ENCODE measurements around the gene ZNF471. TPM values are rescaled to one million over a fixed set of nuclear protein-coding genes. Genes with fewer than 3 reads are reported as not detected.

ZNF471 gene
- total and polyA plus RNA-seq, 10 of the 15 experiments (the other 5 are each of a cell fraction or from before 2014, with no cell fraction given), result 0.03 TPM; not detected in 9

GRCh38 chr19:56567274-56568120 lies 59.8 kb downstream of the ZNF471 start, which contains the start of gene ZNF470 (continued):
- TF ChIP-seq CEBPZ (IDR thresholded peaks at IDR 0.05; ENCODE audit: low read depth, low read length), result no peak
- TF ChIP-seq HDGF (IDR thresholded peaks at IDR 0.05), result no peak
- no peak for TF ChIP-seq PBX3 (IDR thresholded peaks at IDR 0.05; ENCODE audit: insufficient replicate concordance, low read depth, low read length)
- no peak for TF ChIP-seq SUZ12 (IDR thresholded peaks at IDR 0.05; ENCODE audit: unreplicated experiment)
- TF ChIP-seq, protein P1, sequence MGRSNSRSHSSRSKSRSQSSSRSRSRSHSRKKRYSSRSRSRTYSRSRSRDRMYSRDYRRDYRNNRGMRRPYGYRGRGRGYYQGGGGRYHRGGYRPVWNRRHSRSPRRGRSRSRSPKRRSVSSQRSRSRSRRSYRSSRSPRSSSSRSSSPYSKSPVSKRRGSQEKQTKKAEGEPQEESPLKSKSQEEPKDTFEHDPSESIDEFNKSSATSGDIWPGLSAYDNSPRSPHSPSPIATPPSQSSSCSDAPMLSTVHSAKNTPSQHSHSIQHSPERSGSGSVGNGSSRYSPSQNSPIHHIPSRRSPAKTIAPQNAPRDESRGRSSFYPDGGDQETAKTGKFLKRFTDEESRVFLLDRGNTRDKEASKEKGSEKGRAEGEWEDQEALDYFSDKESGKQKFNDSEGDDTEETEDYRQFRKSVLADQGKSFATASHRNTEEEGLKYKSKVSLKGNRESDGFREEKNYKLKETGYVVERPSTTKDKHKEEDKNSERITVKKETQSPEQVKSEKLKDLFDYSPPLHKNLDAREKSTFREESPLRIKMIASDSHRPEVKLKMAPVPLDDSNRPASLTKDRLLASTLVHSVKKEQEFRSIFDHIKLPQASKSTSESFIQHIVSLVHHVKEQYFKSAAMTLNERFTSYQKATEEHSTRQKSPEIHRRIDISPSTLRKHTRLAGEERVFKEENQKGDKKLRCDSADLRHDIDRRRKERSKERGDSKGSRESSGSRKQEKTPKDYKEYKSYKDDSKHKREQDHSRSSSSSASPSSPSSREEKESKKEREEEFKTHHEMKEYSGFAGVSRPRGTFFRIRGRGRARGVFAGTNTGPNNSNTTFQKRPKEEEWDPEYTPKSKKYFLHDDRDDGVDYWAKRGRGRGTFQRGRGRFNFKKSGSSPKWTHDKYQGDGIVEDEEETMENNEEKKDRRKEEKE (IDR thresholded peaks at IDR 0.05), result no peak
- no peak for TF ChIP-seq NFXL1 (IDR thresholded peaks at IDR 0.05; ENCODE audit: borderline replicate concordance)
- TF ChIP-seq ZNF207 (IDR thresholded peaks at IDR 0.05; ENCODE audit: borderline replicate concordance), result no peak
- TF ChIP-seq BHLHE40 (IDR thresholded peaks at IDR 0.05; ENCODE audit: borderline replicate concordance in 1 of 2, low read depth in 2 of 2, low read length in 1 of 2), result peak in 1 of 2 experiments; percentile 45; a peak in 1 of 4 replicates
- no peak for TF ChIP-seq REST (IDR thresholded peaks at IDR 0.05; ENCODE audit: low read depth, low read length)
- TF ChIP-seq ELK1 (IDR thresholded peaks at IDR 0.05; ENCODE audit: low read depth, low read length), result peak; percentile 85
- TF ChIP-seq HDAC2 (IDR thresholded peaks at IDR 0.05), result no peak

Data from GM12878 (cell line).